Activated naive CD8-positive, alpha-beta T cell (primary cell): ENCODE measurements around the gene WNT3A.

Experiments
- H3K27ac Mint-ChIP-seq: one replicate; pipeline ENCODE4 v1.8.0; 2021; ENCODE audit warnings: mixed read lengths
- H3K27me3 Mint-ChIP-seq: one replicate; pipeline ENCODE4 v1.8.0; 2021; ENCODE audit warnings: mixed read lengths
- H3K36me3 Mint-ChIP-seq: one replicate; pipeline ENCODE4 v1.8.0; 2021; ENCODE audit warnings: mixed read lengths
- H3K4me1 Mint-ChIP-seq: one replicate; pipeline ENCODE4 v1.8.0; 2021; ENCODE audit warnings: low read depth, mixed read lengths
- H3K4me3 Mint-ChIP-seq: one replicate; pipeline ENCODE4 v1.8.0; 2021; ENCODE audit warnings: mild to moderate bottlenecking, mixed read lengths
- H3K9me3 Mint-ChIP-seq: one replicate; pipeline ENCODE4 v1.8.0; 2021; ENCODE audit warnings: low read depth, mixed read lengths

Gene WNT3A

GRCh38 chr1:228031276-228031995, 24.6 kb downstream of the WNT3A start:
- peaks cover 2% of the 10 kb centered on the region for H3K36me3 Mint-ChIP-seq
- no peaks in the 10 kb centered on the region for H3K4me1 Mint-ChIP-seq
- no peak overlapping the region for H3K4me3 Mint-ChIP-seq
- peaks cover 21% of the 10 kb centered on the region for H3K27me3 Mint-ChIP-seq
- H3K27ac Mint-ChIP-seq, result no peak overlapping the region
- peaks cover 3% of the 10 kb centered on the region for H3K9me3 Mint-ChIP-seq

DNA sequence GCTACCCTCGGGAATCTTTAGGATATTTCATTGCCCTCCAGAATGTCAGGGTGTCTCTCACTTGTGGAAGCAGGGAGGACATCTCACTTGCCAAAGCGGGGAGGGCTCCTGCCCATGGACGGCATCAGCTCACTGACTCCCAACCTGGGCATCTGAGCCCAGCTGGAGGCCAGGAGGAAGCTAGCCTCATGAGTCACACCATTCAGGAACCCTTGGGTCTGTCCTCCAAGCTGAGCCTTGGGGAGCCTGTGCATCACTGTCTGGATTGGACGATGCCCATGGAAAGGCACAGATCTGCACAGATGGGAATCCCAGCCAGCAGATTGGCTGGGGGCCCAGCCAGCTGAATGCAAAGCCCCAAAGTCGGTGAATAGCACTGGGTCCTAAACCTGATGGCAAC, 25.2 kb downstream of the WNT3A start:
- H3K4me3 Mint-ChIP-seq, result no peak overlapping the region
- H3K9me3 Mint-ChIP-seq, result peaks cover 3% of the 10 kb centered on the region
- no peaks in the 10 kb centered on the region for H3K4me1 Mint-ChIP-seq
- H3K27me3 Mint-ChIP-seq, result peaks cover 22% of the 10 kb centered on the region
- H3K27ac Mint-ChIP-seq, result no peak overlapping the region
- peaks cover 2% of the 10 kb centered on the region for H3K36me3 Mint-ChIP-seq

DNA sequence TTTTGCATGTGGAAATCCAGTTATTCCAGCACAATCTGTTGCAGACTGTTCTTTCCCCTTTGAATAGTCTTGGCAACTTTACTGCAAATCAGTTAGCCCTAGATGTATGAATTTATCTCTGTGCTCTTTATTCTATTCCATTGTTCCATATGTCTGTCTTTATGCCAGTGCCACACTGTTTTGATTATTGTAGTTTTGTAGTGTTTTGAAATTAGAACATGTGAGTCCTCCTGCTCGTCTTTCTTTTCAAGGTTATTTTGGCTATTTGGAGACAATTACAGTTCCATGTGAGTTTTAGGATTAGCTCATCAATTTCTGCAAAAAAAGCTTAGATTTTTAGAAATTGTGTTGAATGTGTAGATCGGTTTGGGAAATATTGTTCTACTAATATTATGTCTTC, 26.6 kb downstream of the WNT3A start:
- peaks cover 3% of the 10 kb centered on the region for H3K4me1 Mint-ChIP-seq
- no peak overlapping the region for H3K27ac Mint-ChIP-seq
- peaks cover 3% of the 10 kb centered on the region for H3K9me3 Mint-ChIP-seq
- H3K36me3 Mint-ChIP-seq, result peaks cover 2% of the 10 kb centered on the region
- peaks cover 18% of the 10 kb centered on the region for H3K27me3 Mint-ChIP-seq
- H3K4me3 Mint-ChIP-seq, result no peak overlapping the region

GRCh38 chr1:228034954-228035837, 28.4 kb downstream of the WNT3A start:
- Mint-ChIP-seq H3K4me3 (no peak overlapping the region), H3K27ac (no peak overlapping the region), H3K36me3 (peaks cover 2% of the 10 kb centered on the region), H3K9me3 (peaks cover 3% of the 10 kb centered on the region), H3K27me3 (peaks cover 22% of the 10 kb centered on the region), H3K4me1 (peaks cover 3% of the 10 kb centered on the region)

GRCh38 chr1:228035844-228036243, 29.0 kb downstream of the WNT3A start:
- peaks cover 24% of the 10 kb centered on the region for H3K27me3 Mint-ChIP-seq
- peaks cover 3% of the 10 kb centered on the region for H3K4me1 Mint-ChIP-seq
- H3K36me3 Mint-ChIP-seq, result peaks cover 2% of the 10 kb centered on the region
- no peak overlapping the region for H3K4me3 Mint-ChIP-seq
- H3K27ac Mint-ChIP-seq, result no peak overlapping the region
- H3K9me3 Mint-ChIP-seq, result peaks cover 3% of the 10 kb centered on the region

DNA sequence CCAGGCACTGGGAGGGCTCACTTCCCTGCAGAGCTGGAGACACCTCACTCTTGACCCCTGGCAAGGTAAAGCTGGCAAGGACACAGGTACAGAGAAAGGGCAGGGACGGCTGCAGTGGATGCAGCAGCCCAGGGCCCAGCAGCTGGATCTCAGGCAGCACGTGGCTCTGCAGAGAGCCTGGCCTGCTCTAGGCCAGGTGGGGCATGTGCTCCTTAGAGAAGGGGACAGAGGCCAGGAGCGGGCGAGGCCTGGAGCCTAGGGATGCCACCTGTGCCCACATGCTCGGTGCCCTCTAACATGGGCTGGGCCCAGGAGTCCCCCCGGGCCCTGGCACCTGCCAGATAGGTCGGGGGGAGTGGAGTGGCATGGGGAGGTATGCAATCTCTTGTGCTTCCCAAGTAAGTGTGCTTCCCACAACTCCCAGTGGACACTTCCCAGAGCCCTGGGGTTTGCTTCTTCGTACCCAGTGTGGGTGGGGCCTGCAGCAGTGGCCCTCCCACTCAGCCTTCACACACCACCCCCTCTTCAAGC, 30.0 kb downstream of the WNT3A start:
- Mint-ChIP-seq H3K9me3 (peaks cover 3% of the 10 kb centered on the region), H3K27ac (no peak overlapping the region), H3K4me1 (peaks cover 3% of the 10 kb centered on the region), H3K27me3 (peaks cover 17% of the 10 kb centered on the region), H3K4me3 (no peak overlapping the region), H3K36me3 (peaks cover 2% of the 10 kb centered on the region)

DNA sequence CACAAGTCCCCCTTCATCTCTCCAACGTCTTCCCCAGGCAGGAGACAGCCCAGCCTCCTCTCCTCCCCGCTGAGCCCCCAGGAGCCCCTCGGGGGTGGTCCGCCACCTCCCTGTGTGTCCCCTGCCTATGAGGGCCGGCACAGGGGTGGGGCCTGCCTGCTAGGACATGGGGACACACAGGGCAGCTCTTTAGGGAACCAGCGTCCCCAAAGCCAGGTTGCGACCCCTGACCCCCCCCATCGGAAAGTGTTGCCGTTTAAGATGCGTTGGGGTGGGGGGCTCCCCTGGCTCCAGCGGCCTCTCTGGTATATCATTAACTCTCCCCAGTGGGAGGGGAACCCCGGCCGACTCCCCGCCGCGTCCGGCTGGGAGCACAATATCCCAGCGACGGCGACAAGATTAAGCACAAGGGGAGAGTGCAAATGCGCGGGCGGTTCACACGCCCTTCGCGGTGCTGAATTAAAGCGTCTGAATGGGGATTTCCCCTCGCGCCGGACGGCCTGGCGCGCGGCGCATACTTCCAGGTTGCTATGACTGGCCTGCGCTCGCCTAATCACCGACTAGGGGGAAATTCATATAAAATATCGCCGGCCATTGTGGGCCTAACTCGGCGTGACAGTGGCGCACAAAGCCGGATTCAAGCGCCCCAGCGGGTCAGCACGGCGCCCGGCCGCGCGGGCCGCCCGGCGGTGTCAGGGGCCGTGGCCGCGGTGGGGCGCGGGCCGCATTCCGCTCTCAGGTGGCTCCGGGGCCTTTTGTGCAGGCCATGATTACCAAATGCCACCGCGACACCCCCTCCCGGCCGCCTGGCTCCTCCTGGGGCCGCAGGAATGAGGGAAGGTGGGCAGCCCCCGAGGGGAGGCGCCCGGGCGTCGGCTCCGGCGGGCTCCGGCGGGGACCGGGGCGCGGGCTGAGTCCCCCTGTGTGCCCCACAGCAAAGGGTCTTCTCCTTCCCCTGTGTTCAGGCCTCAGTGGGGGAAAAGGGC, 30.9 kb downstream of the WNT3A start:
- Mint-ChIP-seq H3K36me3 (peaks cover 2% of the 10 kb centered on the region), H3K27ac (no peak overlapping the region), H3K9me3 (peaks cover 3% of the 10 kb centered on the region), H3K4me3 (peak overlapping the region; percentile 57), H3K4me1 (peaks cover 3% of the 10 kb centered on the region), H3K27me3 (peaks cover 16% of the 10 kb centered on the region)

GRCh38 chr1:228038387-228039005, 31.7 kb downstream of the WNT3A start:
- Mint-ChIP-seq H3K4me3 (no peak overlapping the region), H3K9me3 (peaks cover 1% of the 10 kb centered on the region), H3K27ac (no peak overlapping the region), H3K27me3 (peaks cover 13% of the 10 kb centered on the region), H3K36me3 (peaks cover under 1% of the 10 kb centered on the region), H3K4me1 (peaks cover 3% of the 10 kb centered on the region)

GRCh38 chr1:228039006-228039903, 32.5 kb downstream of the WNT3A start:
- H3K36me3 Mint-ChIP-seq, result no peaks in the 10 kb centered on the region
- no peak overlapping the region for H3K4me3 Mint-ChIP-seq

GRCh38 chr1:228039986-228040385, 33.2 kb downstream of the WNT3A start:
- peaks cover 3% of the 10 kb centered on the region for H3K4me1 Mint-ChIP-seq
- H3K9me3 Mint-ChIP-seq, result no peaks in the 10 kb centered on the region
- no peak overlapping the region for H3K4me3 Mint-ChIP-seq
- no peak overlapping the region for H3K27ac Mint-ChIP-seq
- no peaks in the 10 kb centered on the region for H3K36me3 Mint-ChIP-seq
- peaks cover 9% of the 10 kb centered on the region for H3K27me3 Mint-ChIP-seq

More at GRCh38 chr1:228039006-228039903, 32.5 kb downstream of the WNT3A start:
- Mint-ChIP-seq H3K27ac (no peak overlapping the region), H3K27me3 (peaks cover 11% of the 10 kb centered on the region), H3K9me3 (no peaks in the 10 kb centered on the region), H3K4me1 (peaks cover 3% of the 10 kb centered on the region)

DNA sequence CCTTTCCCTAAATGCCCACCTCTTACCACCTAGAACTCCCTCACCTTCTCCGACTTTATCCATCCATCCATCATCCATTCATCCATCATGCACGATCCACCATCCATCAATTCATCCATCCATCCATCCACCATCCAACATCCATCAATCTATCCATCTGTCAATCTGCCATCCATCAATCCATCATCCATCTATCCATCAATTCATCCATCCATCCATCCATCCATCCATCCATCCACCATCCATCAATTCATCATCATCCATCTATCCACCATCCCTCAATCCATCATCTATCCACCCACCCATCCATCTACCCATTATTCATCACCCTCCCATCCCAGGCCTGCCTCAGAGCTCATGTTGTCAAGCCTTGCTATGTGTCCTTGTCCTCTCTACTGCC, 34.5 kb downstream of the WNT3A start:
- Mint-ChIP-seq H3K36me3 (no peaks in the 10 kb centered on the region), H3K4me1 (peaks cover 3% of the 10 kb centered on the region), H3K9me3 (no peaks in the 10 kb centered on the region), H3K4me3 (no peak overlapping the region), H3K27me3 (peaks cover 9% of the 10 kb centered on the region), H3K27ac (no peak overlapping the region)

GRCh38 chr1:228042508-228042907, 35.7 kb downstream of the WNT3A start:
- H3K27me3 Mint-ChIP-seq, result peaks cover 8% of the 10 kb centered on the region
- no peaks in the 10 kb centered on the region for H3K36me3 Mint-ChIP-seq
- no peaks in the 10 kb centered on the region for H3K9me3 Mint-ChIP-seq
- H3K4me1 Mint-ChIP-seq, result peaks cover 3% of the 10 kb centered on the region
- no peak overlapping the region for H3K4me3 Mint-ChIP-seq
- no peak overlapping the region for H3K27ac Mint-ChIP-seq

GRCh38 chr1:228043281-228043848, 36.6 kb downstream of the WNT3A start:
- Mint-ChIP-seq H3K4me3 (no peak overlapping the region), H3K36me3 (no peaks in the 10 kb centered on the region), H3K27ac (no peak overlapping the region), H3K4me1 (no peaks in the 10 kb centered on the region), H3K9me3 (no peaks in the 10 kb centered on the region), H3K27me3 (peaks cover 7% of the 10 kb centered on the region)
